ENCODE measurements around the gene MMP2. TPM values are rescaled to one million over a fixed set of nuclear protein-coding genes. Genes with fewer than 3 reads are reported as not detected.

MMP2 gene
- total RNA-seq, 1 experiment from 2014 or later: 1.5 TPM

DNA sequence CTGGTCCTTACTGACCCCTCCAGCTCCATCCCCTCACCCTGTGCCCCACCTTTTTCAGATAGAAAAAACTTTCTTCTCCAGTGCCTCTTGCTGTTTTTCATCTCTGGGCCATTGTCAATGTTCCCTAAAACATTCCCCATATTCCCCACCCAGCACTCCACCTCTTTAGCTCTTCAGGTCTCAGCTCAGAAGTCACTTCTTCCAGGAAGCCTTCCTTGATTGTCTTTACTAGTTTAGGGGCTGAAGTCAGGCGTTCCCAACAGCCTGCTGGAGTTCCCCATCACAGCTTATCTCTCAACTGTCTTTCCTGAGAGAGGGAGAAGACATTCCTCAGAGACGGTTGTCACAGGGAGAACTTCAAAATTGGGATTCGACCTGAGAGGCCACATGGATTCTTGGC lies 1.3 kb upstream of the MMP2 start:
- no peaks in the 10 kb centered on the region for H3K79me2 ChIP-seq (ENCODE audit: insufficient read depth, low read length)
- no TSS peak for BruUV-seq (replicated peaks)
- H3K27ac ChIP-seq (ENCODE audit: low read depth, low read length): no peak overlapping the region
- ChIA-PET CTCF (no interaction called here), POLR2A (no interaction called here), RAD21 (ENCODE audit: low non-redundant PET in 1 of 2, low total read pairs in 2 of 2, uncharacterized antibody in 2 of 2, unreplicated experiment in 2 of 2) (no interaction called here)
- no peak overlapping the region for H3K4me2 ChIP-seq (ENCODE audit: low read length)
- H3K9me2 ChIP-seq (ENCODE audit: insufficient read depth): no peaks in the 10 kb centered on the region
- peaks cover 0 to 2% of the 10 kb centered on the region in 2 experiments; a peak in 3 of 4 replicates for H3K4me1 ChIP-seq (ENCODE audit: control insufficient read depth in 1 of 2, insufficient read depth in 2 of 2, low read length in 2 of 2)
- no peaks in the 10 kb centered on the region for H3K36me3 ChIP-seq (ENCODE audit: control insufficient read depth in 1 of 2, insufficient read depth in 2 of 2, low read length in 2 of 2)
- TF ChIP-seq POLR2A (IDR thresholded peaks at IDR 0.05; ENCODE audit: borderline replicate concordance, extremely low read depth, insufficient read depth, insufficient read length) (no peak), CBX3 (IDR thresholded peaks at IDR 0.05; ENCODE audit: low read depth) (no peak), ELF1 (IDR thresholded peaks at IDR 0.05; ENCODE audit: borderline replicate concordance, low read depth) (no peak), TCF7L2 (IDR thresholded peaks at IDR 0.05; ENCODE audit: borderline replicate concordance, extremely low read depth, insufficient read depth, insufficient read length) (no peak), EZH2phosphoT487 (IDR thresholded peaks at IDR 0.05; ENCODE audit: borderline replicate concordance) (no peak), FOSL1 (IDR thresholded peaks at IDR 0.05; ENCODE audit: low read depth) (no peak), ZNF274 (IDR thresholded peaks at IDR 0.05; ENCODE audit: low read depth, low read length) (no peak), CEBPB (IDR thresholded peaks at IDR 0.05; ENCODE audit: low read depth) (no peak)
- TF ChIP-seq, protein P1, sequence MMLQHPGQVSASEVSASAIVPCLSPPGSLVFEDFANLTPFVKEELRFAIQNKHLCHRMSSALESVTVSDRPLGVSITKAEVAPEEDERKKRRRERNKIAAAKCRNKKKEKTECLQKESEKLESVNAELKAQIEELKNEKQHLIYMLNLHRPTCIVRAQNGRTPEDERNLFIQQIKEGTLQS (IDR thresholded peaks at IDR 0.05): no peak
- TF ChIP-seq, protein P2, sequence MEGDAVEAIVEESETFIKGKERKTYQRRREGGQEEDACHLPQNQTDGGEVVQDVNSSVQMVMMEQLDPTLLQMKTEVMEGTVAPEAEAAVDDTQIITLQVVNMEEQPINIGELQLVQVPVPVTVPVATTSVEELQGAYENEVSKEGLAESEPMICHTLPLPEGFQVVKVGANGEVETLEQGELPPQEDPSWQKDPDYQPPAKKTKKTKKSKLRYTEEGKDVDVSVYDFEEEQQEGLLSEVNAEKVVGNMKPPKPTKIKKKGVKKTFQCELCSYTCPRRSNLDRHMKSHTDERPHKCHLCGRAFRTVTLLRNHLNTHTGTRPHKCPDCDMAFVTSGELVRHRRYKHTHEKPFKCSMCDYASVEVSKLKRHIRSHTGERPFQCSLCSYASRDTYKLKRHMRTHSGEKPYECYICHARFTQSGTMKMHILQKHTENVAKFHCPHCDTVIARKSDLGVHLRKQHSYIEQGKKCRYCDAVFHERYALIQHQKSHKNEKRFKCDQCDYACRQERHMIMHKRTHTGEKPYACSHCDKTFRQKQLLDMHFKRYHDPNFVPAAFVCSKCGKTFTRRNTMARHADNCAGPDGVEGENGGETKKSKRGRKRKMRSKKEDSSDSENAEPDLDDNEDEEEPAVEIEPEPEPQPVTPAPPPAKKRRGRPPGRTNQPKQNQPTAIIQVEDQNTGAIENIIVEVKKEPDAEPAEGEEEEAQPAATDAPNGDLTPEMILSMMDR (IDR thresholded peaks at IDR 0.05 in 2 of 3, conservative IDR thresholded peaks at IDR 0.05 in 1 of 3; ENCODE audit: borderline replicate concordance in 1 of 3, insufficient read depth in 1 of 3, low read depth in 2 of 3, low read length in 2 of 3): no peak
- no peaks in the 10 kb centered on the region for H3K27me3 ChIP-seq (ENCODE audit: insufficient read depth, low read length)
- H3K4me3 ChIP-seq (replicated peaks in 1 of 2; ENCODE audit: low read depth in 1 of 2, low read length in 2 of 2): no peak overlapping the region
- no peaks in the 10 kb centered on the region for H4K20me1 ChIP-seq (ENCODE audit: insufficient read depth)
- DNase-seq (ENCODE audit: low read depth, low spot score): no peak
- no peak for ATAC-seq
- H3K9ac ChIP-seq (ENCODE audit: low read length): no peak overlapping the region
- H3K9me3 ChIP-seq (ENCODE audit: control insufficient read depth in 1 of 2, insufficient read depth in 1 of 2, low read depth in 1 of 2, low read length in 2 of 2): no peaks in the 10 kb centered on the region
- intact Hi-C loops (cut with micrococcal nuclease): no loop called here
- no peak overlapping the region for H2AFZ ChIP-seq (ENCODE audit: low read depth, low read length, poor library complexity, severe bottlenecking)
